ENCODE data around the gene AMN.

The AMN gene

DNA sequence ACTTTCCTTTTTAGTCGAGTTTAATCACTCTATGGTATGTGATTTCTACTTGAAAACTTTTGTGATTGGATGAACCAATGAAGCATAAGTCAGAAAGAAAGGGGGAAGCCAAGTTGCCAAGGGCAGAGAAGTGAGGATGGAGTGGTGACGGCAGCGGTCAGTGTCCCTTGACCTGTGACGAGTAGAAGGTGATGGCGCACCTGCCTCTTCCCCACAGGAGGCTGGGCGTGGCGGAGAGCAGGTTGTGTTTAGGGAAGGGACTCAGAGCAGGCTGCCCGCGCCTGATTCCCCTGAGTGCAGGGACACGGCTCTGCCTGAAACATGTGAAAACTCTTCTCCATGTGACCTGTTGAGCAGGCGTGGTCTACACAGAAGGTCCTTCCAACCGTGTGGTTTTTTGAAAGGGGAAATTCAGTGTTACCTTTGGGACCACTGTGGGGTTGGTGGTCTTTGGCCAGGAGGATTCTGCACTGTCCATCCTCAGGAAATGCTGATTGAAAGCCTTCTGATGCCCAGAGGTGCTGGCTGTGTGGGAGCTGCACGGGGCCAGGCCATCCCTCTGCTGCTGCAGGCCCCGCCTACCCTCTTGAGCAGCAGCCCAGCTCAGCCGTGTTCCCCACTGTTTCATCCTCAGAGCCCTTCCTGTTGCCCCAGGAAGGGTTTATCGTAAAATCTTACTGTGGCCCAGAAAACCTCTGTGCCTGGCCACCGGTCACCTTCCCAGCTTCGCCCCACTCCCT lies 23.5 kb upstream of the AMN start:
- no peak for DNase-seq

DNA sequence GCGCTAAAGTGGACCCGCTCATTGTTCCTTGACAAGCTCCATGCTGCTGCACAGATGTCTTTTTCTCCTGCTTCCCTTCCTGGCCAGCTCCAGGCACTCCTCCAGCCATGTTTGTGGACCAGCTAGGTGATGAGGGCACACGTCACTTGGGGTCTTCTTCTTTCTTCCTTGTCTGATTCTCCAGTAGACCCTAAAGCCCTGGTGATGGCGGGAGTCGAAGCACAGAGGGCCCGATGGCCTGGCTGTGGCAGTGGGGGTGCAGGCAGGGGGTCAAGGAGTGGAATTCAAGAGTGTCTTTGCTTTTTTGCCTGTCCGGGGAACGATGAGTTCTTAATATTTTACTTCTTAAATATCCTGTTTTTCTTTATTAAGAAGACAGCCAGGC lies 23.0 kb upstream of the AMN start:
- DNase-seq, result no peak

DNA sequence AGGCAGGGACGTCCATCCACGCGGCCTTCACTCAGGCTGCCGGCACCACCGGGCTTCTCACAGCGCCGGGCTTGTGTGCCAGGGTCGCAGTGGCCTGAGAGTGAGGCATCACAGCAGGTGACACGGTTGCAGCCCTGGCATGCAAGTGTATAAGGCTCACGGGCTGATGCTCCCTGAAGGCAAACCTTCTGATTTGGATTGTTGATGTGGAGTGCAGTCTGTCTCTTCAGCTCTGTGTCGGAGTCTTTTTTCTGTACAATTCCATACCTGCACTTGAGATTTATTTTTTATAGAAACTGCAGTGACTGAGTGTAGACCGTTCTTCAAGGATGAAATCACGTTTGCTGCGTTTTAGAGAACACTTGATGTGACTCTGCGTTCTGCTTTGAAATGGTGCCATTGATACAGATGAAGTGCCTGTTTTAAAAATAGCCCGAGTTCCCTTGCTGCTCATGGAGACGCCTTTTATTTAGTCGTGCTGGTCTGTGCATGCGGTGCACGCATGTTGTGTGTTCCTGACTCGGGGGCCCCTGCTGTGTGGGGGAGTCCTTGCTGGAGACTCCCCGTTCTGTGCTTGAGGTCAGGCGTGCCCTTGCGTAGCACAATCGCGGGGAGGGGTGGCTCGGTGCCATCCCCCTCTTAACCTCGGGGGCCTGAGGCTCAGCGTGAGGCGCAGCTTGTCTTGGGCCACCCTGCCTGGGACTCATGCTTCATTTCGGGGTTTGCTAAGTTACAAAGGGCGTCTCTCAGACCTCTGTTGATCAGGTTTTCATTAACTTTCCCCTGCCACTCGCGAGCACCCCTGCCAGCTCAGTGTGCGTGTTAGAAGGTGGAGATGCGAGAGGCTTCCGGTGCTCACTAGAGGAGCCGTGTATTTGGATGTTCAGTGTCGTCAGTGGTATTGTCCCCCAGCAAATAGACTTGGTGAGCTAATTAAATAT lies 21.6 kb upstream of the AMN start:
- DNase-seq, result no peak

DNA sequence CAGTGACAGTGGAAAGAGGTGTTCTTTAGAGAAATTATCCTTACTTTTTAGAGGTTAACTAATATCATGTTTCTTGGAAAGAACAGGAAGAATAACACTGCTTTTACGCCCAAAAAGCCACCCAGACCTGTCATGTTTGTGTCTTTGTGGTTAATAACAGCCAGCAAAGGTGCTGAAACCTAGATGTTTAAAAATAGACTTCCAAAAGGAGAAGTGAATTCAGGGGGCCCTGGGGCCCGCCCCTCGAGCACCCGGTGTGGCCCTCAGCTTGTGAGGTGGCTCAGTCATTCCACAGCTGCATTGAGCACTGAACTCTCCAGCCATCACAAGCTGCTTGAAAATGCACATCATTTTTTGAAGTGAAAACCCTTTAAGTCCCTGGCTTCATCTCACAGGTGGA lies 20.8 kb upstream of the AMN start:
- no peak for DNase-seq

DNA sequence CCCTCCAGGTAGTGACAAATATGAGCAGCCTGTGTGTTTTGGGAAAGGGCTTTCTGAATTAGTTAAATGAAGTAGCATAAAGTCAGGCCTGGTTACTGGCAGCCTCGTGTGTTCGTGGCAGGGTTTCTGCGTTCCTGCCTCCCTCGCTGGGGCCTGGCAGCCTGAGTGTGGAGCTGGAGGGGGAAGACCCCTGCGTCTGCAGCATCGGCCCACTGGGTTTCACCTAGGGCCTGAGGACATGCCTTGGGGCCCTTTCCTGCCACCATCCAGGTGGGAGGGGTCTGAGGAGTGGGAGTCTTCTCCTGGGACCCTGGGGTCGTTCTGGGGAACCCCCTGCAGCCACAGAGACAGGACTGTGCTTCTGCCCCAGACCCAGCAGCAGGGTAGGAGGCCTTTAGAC lies 20.4 kb upstream of the AMN start:
- DNase-seq, result no peak

DNA sequence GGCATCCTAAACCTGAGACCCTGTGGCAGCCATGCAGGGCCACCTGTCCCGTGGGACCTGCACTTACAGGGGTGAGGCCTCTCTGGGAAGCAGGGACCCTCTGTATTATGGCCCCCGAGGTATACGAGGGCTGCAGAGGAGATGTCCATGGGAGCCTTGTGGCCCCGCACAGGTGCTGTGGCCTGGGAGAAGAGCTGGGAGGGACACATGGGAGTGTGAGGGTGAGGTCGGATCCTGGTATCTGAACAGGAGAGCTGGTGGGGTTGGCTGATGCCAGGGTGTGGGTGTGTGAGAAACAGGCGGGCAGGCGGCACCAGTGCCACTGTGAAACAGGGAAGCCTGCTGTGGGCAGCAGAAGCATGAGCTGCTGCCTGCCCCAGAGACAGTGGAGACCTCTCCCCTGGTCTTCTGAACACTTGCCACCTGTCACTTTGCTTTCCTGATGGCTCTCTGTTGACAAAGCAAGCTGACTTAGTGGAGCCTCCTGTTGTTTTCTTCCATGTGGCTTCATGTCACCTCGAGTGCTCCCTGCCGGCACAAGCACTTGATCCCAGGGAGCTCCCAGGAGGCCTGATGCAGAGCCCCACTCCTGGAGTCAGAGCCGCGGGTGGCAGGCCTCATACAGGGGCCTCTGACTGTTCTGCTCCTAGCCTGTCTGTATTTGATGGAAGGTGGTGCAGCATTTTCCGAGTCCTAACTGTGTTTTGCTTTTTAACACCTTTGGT lies 19.8 kb upstream of the AMN start:
- DNase-seq, result no peak

DNA sequence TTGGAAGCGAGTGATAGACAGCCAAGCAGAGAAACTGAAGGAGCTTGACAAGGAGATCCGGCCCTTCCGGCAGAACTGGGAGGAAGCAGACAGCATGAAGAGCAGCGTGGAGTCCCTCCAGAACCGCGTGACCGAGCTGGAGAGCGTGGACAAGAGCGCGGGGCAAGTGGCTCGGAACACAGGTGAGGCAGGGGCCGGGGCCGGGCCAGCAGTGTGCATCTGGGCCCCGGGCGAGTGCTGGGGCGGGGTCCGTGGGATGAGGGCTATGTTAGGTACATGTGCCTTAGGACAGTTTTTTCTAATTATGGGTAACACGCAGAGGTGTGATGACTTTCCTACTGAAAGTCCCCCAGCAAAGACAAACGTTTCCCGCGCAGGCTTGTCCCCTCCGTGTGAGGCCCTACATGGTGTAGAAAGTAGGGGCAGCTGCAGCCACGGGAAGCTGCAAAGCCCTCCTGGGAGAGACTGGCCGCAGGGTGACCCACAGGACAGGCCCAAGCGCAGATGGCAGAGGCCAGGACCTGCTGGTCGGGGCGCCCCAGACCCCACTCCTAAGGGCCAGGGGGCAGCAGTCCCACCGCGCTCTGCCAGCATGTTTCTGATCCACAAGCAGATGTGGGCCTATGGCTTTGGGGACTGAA lies 19.1 kb upstream of the AMN start:
- no peak for DNase-seq

DNA sequence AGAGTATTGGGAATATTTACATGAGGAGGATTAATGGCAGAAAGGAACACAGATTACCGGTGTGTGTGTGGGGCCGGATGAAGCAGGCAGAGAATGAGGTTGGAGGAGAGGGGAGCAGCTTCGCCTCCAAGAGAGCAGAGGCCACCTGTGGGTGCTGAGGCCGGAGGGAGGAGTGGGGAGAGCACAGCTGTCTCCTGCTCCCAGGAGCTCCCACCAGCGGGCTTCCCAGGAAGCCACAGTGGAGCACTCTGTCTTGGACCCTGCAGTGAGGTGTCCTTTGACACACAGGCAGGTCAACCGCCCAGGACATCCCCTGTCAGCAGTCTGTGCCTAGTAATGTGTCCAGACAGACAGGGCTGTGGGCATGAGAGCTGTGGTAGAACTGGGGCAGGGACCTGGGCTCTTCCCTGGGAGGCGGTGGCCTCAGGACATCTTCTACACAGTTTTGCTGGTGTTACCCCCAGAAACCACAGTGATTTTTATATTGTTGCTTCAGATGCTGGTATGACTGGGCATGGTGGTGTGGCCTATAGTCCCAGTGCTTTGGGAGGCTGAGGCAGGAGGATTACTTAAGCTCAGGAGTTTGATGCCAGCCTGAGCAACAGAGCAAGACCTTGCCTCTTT lies 18.5 kb upstream of the AMN start:
- no peak for DNase-seq

DNA sequence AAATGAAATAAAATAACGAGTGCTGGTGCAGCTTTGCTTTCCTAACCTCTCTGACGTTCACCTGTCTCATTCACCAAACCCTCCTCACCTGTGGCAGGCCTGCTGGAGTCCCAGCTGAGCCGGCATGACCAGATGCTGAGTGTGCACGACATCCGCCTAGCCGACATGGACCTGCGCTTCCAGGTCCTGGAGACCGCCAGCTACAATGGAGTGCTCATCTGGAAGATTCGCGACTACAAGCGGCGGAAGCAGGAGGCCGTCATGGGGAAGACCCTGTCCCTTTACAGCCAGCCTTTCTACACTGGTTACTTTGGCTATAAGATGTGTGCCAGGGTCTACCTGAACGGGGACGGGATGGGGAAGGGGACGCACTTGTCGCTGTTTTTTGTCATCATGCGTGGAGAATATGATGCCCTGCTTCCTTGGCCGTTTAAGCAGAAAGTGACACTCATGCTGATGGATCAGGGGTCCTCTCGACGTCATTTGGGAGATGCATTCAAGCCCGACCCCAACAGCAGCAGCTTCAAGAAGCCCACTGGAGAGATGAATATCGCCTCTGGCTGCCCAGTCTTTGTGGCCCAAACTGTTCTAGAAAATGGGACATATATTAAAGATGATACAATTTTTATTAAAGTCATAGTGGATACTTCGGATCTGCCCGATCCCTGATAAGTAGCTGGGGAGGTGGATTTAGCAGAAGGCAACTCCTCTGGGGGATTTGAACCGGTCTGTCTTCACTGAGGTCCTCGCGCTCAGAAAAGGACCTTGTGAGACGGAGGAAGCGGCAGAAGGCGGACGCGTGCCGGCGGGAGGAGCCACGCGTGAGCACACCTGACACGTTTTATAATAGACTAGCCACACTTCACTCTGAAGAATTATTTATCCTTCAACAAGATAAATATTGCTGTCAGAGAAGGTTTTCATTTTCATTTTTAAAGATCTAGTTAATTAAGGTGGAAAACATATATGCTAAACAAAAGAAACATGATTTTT lies 17.1 kb upstream of the AMN start:
- no peak for DNase-seq

DNA sequence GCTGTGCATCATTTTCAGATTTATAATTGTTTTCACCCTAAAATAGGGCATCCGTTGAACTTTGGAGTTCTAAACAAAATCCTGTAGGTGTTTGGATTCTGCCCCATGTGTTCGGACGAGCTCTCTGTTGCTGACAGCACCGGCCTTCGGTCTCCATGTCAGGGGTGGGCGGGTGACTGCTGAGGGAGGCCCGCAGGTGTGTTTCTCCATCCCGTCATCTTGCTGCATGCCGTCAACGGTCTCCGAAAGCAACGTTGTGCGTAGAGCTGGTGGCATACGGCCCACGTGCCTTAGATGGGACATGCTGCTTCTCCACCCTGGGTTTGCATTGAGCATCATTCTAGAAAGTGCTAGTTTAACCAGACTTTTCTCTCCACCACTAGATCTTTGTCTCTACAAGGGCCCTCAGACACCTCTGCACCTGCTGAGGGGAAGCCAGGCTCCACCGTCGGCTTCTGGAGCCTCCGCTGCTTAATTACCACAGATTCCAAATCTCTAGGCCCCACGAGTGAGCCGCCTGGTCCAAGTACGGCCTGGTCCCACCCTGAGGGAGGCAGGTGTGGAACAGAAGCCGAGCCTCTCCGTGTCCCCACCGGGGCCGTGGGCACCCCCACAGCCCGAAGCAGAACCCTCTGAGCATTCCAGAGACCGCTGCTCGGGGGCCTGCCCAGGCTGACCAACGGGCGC lies 15.7 kb upstream of the AMN start:
- DNase-seq, result no peak

DNA sequence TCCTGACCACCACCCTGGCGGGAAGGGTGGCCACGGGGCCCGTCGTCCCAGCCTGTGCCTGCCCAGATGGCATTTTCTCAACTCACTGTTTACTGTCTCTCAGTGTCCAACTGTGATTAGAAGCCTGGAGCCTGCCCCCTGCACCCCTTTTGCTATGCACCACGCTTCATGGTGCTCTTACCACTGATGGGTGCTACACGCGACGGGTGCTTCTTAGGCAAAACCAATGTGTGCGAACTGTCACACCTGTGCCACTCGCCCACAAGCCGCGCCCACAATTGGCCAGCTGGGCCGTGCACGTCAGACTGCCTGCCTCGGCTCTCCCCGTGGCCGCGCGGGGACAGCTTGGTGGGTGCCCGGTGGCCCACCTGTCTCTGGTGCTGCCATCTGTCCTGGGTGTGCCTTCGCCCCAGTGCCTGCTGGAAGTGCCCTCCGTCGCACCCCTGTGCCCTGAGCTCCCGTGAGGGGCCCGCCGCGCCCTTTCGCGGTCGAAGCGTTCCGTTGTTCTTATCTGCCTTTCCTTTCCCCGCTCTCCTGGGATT lies 15.1 kb upstream of the AMN start:
- no peak for DNase-seq

DNA sequence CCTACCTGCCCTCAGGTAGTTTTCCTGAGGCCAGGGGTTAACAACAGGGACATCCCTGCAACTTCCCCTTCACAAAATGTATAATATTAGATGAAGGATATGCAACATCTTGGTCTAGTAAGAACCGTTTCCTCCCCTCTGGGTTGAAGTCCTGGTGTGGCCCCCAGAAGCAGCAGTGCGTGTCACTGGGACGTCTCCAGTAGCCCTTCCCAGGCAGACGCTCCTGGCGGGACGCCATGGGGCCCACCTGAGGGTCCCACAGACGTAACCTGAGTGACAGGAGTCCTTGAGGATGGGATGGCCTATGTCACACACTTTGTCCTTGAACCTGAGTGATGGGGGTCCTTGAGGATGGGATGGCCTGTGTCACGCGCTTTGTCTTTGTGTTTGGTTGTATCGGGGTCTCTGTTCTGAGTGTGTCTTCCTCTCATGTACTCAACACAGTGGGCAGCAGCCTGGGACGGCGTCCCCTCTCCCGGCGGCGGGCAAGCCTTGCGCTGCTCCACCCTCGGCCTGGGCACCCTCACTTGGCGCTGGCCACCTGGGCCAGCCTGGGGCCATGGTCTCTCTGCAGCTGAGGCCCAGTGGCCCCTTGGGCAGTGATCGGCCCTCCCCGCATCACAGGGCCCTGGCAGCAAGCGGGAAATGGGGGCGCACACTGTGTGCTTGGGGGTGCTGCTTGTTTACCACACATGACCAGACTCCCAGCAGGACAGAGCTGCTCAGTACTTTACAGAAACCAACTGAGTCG lies 14.3 kb upstream of the AMN start:
- DNase-seq, result no peak

DNA sequence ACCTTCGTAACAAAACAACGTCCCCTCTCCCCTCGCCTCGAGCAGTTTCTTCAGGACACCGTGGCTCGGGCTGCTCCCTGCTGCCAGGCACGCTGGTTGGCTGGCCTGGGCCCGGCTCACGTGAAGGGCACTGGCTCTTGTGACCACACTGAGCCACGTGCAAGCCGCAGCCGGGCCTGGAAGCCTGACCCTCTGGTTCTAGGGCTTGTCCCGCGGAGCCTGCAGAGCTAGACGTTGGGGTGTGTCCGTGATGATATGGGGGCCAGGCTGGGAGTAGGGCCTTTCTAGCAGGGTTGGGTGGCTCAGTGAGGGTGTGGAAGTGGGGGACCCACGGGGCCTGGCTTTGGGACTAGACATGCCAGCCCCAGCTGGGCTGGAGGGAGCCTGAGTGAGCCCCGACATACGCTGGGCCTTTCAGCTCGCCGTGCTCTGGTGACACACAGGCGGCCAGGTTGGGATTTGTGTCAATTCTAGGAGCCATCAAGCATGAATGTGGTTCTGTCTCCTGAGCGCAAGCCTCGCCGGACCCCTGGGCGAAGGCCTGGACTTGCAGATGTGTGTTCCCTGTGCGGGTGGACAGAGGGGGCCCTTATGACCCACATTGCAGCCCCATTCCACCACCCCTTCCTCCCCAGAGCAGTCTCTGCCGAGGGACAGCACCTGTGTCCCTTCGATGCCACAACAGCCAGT lies 13.6 kb upstream of the AMN start:
- no peak for DNase-seq

DNA sequence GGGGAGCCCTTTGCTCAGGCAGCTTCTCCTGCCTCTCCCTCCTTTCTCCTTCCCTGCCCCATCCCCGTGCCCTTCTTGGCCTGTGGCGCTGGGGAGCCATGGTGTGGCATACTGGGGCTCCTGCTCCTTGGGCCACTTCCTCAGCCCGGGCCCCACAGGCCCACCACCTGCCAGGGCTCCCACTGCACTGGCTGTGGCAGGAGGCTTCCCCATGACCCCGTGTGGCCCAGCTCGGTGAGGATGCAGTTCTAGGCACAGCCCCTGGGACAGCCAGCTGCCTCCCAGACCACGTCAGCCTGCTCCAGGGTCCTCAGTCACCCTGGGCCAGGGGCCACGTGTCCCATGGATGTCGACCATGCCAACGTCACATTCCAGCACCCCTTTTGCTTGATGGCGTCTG lies 13.0 kb upstream of the AMN start:
- DNase-seq, result no peak

DNA sequence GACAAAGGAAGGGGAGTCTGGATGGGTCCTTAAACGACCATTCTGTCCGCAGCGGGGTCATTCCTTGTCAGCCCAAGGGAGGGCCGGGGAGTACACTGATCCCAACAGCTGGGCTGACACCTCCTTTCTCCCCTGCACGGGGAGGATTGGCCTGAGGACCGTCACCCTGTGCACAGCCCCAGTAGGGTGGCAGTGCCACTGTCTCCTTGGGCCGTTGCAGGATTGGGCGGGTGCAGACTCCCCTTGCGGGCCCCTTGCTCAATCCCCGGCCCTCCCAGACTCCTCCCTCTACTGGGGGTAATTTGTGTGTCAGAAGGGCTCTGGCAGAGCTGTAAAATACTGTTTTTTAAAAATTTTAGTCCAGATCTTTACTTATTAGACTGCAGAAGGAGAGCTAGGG lies 12.6 kb upstream of the AMN start:
- DNase-seq, result no peak

DNA sequence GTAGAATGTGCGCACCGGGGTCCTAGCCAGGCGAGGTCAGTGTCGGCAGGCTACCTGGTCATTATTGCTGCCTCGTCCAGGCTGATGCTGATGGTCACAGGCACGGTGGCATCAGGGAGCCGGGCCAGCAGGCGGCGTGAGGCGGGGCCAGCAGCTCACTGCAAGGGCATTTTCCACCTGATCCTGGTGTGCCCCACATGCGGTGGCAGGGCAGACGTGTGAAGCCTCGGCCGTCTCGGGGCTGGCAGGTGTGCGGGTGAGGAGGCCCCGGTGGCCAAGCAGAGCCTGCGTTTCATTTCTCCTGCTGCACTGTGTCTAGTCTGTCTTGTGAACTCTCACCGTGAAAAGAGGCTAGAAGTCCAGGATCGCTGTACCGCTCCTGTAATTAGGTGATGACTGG lies 12.0 kb upstream of the AMN start:
- DNase-seq, result no peak

DNA sequence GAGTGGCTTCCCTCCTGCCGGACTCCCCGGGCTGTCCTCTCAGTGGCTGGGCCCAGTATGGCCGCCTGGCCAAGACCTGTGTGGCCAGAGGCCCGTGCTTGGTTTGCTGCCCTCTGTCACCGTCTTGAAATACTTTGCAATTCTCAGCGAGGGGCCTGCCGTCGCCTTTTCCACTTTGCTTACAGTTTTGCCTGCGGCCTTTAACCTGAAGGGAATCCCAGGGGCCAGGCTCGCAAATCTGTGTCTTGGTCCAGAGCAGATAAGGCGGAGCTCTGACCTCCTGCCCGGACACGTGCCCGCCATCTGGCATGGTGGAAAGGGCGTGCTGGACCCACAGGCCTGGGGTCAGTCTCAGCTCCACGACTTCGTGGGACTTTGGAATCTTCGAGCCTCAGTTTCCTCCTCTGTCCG lies 10.9 kb upstream of the AMN start:
- DNase-seq, result no peak

DNA sequence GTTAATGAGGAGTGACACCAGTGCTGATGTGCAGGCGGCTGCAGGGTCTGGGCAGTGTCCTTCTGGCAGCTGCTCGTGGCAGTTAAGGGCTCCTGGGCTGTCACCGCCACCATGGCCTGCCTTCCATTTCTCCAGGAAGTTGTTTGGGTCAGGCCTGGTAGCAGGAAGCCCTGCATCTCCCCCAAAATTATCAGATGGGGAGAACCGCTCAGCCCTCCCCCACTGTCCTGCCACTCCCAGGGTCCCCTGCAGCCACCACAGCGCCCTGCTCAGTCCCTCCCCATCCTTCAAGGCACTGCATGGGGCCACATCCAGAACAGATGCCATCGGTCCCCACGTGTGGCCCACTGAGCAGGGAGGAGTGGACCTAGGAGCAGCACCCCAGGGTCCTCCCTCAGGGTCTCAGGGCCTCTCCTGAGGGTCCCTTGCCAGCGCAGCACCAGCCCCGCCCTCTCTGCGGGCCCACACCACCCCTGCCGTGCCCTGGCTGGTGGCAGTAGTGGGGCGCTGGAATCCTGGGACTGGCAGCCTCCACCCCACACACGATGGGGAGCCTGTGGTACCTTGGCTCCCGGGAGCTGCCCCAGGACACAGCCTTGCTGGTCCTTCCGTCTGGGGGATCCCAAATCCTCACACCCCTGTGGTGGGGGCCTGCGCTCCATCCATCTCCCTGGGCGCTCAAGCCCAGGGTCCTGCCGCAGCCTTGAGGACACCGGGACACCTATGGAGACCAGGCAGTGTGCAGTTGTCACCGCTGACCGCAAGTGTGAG lies 10.3 kb upstream of the AMN start:
- no peak for DNase-seq

All from fibroblast of skin of scalp (primary cell).